Measurements from ENCODE around the gene SMC1B.

- TF ChIP-seq, protein P1, sequence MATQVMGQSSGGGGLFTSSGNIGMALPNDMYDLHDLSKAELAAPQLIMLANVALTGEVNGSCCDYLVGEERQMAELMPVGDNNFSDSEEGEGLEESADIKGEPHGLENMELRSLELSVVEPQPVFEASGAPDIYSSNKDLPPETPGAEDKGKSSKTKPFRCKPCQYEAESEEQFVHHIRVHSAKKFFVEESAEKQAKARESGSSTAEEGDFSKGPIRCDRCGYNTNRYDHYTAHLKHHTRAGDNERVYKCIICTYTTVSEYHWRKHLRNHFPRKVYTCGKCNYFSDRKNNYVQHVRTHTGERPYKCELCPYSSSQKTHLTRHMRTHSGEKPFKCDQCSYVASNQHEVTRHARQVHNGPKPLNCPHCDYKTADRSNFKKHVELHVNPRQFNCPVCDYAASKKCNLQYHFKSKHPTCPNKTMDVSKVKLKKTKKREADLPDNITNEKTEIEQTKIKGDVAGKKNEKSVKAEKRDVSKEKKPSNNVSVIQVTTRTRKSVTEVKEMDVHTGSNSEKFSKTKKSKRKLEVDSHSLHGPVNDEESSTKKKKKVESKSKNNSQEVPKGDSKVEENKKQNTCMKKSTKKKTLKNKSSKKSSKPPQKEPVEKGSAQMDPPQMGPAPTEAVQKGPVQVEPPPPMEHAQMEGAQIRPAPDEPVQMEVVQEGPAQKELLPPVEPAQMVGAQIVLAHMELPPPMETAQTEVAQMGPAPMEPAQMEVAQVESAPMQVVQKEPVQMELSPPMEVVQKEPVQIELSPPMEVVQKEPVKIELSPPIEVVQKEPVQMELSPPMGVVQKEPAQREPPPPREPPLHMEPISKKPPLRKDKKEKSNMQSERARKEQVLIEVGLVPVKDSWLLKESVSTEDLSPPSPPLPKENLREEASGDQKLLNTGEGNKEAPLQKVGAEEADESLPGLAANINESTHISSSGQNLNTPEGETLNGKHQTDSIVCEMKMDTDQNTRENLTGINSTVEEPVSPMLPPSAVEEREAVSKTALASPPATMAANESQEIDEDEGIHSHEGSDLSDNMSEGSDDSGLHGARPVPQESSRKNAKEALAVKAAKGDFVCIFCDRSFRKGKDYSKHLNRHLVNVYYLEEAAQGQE (IDR thresholded peaks at IDR 0.05; ENCODE audit: unreplicated experiment): no peak
- TF ChIP-seq EZH2 (IDR thresholded peaks at IDR 0.05; ENCODE audit: low read depth, unreplicated experiment) (no peak), CTCF (conservative IDR thresholded peaks at IDR 0.05; ENCODE audit: low read depth in 2 of 2) (no peak), CREB1 (CRISPR knock-in tag; IDR thresholded peaks at IDR 0.05; ENCODE audit: low read depth) (no peak), JUNB (IDR thresholded peaks at IDR 0.05; ENCODE audit: unreplicated experiment) (no peak), EZH2phosphoT487 (IDR thresholded peaks at IDR 0.05; ENCODE audit: unreplicated experiment) (no peak), NANOG (IDR thresholded peaks at IDR 0.05; ENCODE audit: borderline replicate concordance) (no peak), POLR2AphosphoS5 (IDR thresholded peaks at IDR 0.05; ENCODE audit: low read depth) (no peak), ETS1 (IDR thresholded peaks at IDR 0.05) (no peak), ZNF331 (CRISPR knock-in tag; IDR thresholded peaks at IDR 0.05; ENCODE audit: low read depth) (no peak), ZNF114 (CRISPR knock-in tag; IDR thresholded peaks at IDR 0.05) (no peak), STAT1 (IDR thresholded peaks at IDR 0.05; ENCODE audit: unreplicated experiment) (no peak), ZNF462 (CRISPR knock-in tag; IDR thresholded peaks at IDR 0.05) (no peak)
Measured at GRCh38 chr22:45451972-45452371, 38.6 kb upstream of the SMC1B start.
